SU-DHL-6 (cell line): Measurements from ENCODE around the gene CHST15.

Experiments
- H2AFZ ChIP-seq: fragments of 200-600 bp; sonication (generic); 2 replicates; pipeline ENCODE4 v1.6.1; 2014; ENCODE audit warnings: low read depth, mild to moderate bottlenecking, moderate library complexity, mixed read lengths, antibody characterized with exemption, low read length; ENCODE audit not compliant: severe bottlenecking
- H3F3A ChIP-seq: fragments of 200-600 bp; shearing (Covaris generic); 2 replicates; pipeline ENCODE4 v1.6.0; 2016; ENCODE audit warnings: antibody characterized with exemption, mild to moderate bottlenecking; ENCODE audit not compliant: insufficient read depth
- H3K27ac ChIP-seq: fragments of 200-600 bp; sonication (generic); 2 replicates; pipeline ENCODE4 v1.5.1; 2016; ENCODE audit warnings: low read depth, mild to moderate bottlenecking, low read length, moderate library complexity, mixed read lengths
- H3K27me3 ChIP-seq: fragments of 200-600 bp; sonication (generic), shearing (Covaris generic); 2 replicates; pipeline ENCODE4 v1.6.0; 2014; ENCODE audit warnings: mild to moderate bottlenecking, low read length
- H3K36me3 ChIP-seq: fragments of 200-600 bp; sonication (generic); 2 replicates; pipeline ENCODE4 v1.6.1; 2014; ENCODE audit warnings: mild to moderate bottlenecking, low read length, mixed read lengths
- H3K4me2 ChIP-seq: fragments of 300-600, 200-600 bp; shearing (Covaris generic), sonication (generic); 2 replicates; pipeline ENCODE4 v1.6.0; 2014; ENCODE audit warnings: low read length, low read depth, mild to moderate bottlenecking; ENCODE audit not compliant: poor library complexity, severe bottlenecking
- H3K4me3 ChIP-seq: fragments of 200-600 bp; sonication (generic); 2 replicates; pipeline ENCODE4 v1.5.1; 2014; ENCODE audit warnings: antibody characterized with exemption, low read length, mild to moderate bottlenecking, mixed read lengths; ENCODE audit not compliant: insufficient read depth, poor library complexity, severe bottlenecking
- H3K79me2 ChIP-seq: fragments of 200-600 bp; sonication (generic); 2 replicates; pipeline ENCODE4 v1.6.1; 2014; ENCODE audit warnings: mild to moderate bottlenecking, low read length, moderate library complexity; ENCODE audit not compliant: insufficient read depth
- H3K9ac ChIP-seq: fragments of 200-600 bp; sonication (generic); 2 replicates; pipeline ENCODE4 v1.7.0; 2014; ENCODE audit warnings: mild to moderate bottlenecking, low read length
- H3K9me2 ChIP-seq: fragments of 200-600 bp; sonication (generic); replicated peaks from 2 replicates; pipeline ENCODE4 v1.6.1; 2014; ENCODE audit warnings: low read length; ENCODE audit not compliant: insufficient read depth
- H3K9me3 ChIP-seq: fragments of 200-600 bp; sonication (generic); 2 replicates; pipeline ENCODE4 v1.6.1; 2014; ENCODE audit warnings: low read length, mixed read lengths; ENCODE audit not compliant: insufficient read depth
- H4K20me1 ChIP-seq: fragments of 200-600 bp; sonication (generic); 2 replicates; pipeline ENCODE4 v1.6.1; 2014; ENCODE audit warnings: low read depth, mild to moderate bottlenecking, antibody characterized with exemption, low read length, moderate library complexity, mixed read lengths
- CTCF ChIP-seq: fragments of 200-600 bp; sonication (generic); IDR thresholded peaks from one replicate; pipeline ENCODE4 v1.5.1; 2017; ENCODE audit warnings: antibody characterized with exemption, mild to moderate bottlenecking, low read length, moderate library complexity; ENCODE audit not compliant: insufficient read depth, poor library complexity, severe bottlenecking
- EZH2phosphoT487 ChIP-seq: fragments of 200-600 bp; sonication (generic), shearing (Covaris generic); conservative IDR thresholded peaks from 2 replicates; pipeline ENCODE4 v1.6.1; 2018; ENCODE audit warnings: mild to moderate bottlenecking, antibody characterized with exemption, low read length, moderate library complexity, mixed read lengths

Gene CHST15

GRCh38 chr10:124006526-124006925 is 86.9 kb downstream of the CHST15 start:
- Histone ChIP-seq H3K9ac (no peak overlapping the region), H3F3A (no peaks in the 10 kb centered on the region), H3K27me3 (no peaks in the 10 kb centered on the region), H3K4me2 (no peak overlapping the region), H3K4me3 (no peak overlapping the region), H4K20me1 (no peaks in the 10 kb centered on the region), H3K27ac (no peak overlapping the region), H2AFZ (no peak overlapping the region), H3K36me3 (no peaks in the 10 kb centered on the region), H3K79me2 (no peaks in the 10 kb centered on the region), H3K9me3 (no peaks in the 10 kb centered on the region), H3K9me2 (no peaks in the 10 kb centered on the region)
- TF ChIP-seq EZH2phosphoT487 (no peak), CTCF (no peak)

GRCh38 chr10:124005991-124006392 is 87.4 kb downstream of the CHST15 start:
- Histone ChIP-seq H3K9me2 (no peaks in the 10 kb centered on the region), H3K36me3 (no peaks in the 10 kb centered on the region), H4K20me1 (no peaks in the 10 kb centered on the region), H3K9me3 (no peaks in the 10 kb centered on the region), H3K27ac (no peak overlapping the region), H3K9ac (no peak overlapping the region), H3K4me2 (no peak overlapping the region), H3K4me3 (no peak overlapping the region), H3K27me3 (no peaks in the 10 kb centered on the region), H3F3A (no peaks in the 10 kb centered on the region), H2AFZ (no peak overlapping the region), H3K79me2 (no peaks in the 10 kb centered on the region)
- TF ChIP-seq CTCF = no peak
- TF ChIP-seq EZH2phosphoT487 = no peak

GRCh38 chr10:124005091-124005490 is 88.3 kb downstream of the CHST15 start:
- Histone ChIP-seq H3K36me3 (no peaks in the 10 kb centered on the region), H2AFZ (no peak overlapping the region), H3K9me2 (no peaks in the 10 kb centered on the region), H4K20me1 (no peaks in the 10 kb centered on the region), H3K9ac (no peak overlapping the region), H3K27me3 (no peaks in the 10 kb centered on the region), H3K4me2 (no peak overlapping the region), H3F3A (no peaks in the 10 kb centered on the region), H3K4me3 (no peak overlapping the region), H3K9me3 (no peaks in the 10 kb centered on the region), H3K27ac (no peak overlapping the region), H3K79me2 (no peaks in the 10 kb centered on the region)
- TF ChIP-seq EZH2phosphoT487 (no peak), CTCF (no peak)

- no peak overlapping the region for H3K27ac ChIP-seq
- no peaks in the 10 kb centered on the region for H4K20me1 ChIP-seq
These were observed 88.8 kb downstream of the CHST15 start for GRCh38 chr10:124004663-124005004.

More at GRCh38 chr10:124004663-124005004, 88.8 kb downstream of the CHST15 start:
- Histone ChIP-seq H3K4me2 (no peak overlapping the region), H3K9ac (no peak overlapping the region), H2AFZ (no peak overlapping the region), H3K27me3 (no peaks in the 10 kb centered on the region), H3K9me3 (no peaks in the 10 kb centered on the region), H3K79me2 (no peaks in the 10 kb centered on the region), H3F3A (no peaks in the 10 kb centered on the region), H3K36me3 (no peaks in the 10 kb centered on the region), H3K4me3 (no peak overlapping the region), H3K9me2 (no peaks in the 10 kb centered on the region)
- TF ChIP-seq CTCF (no peak), EZH2phosphoT487 (no peak)
